ENCODE results near the gene LIMS3.
"Not testable (repeated sequence)": the region's sequence is repeated elsewhere in the genome, so short reads cannot be mapped to it uniquely, and the experiment has no call there.

DNA sequence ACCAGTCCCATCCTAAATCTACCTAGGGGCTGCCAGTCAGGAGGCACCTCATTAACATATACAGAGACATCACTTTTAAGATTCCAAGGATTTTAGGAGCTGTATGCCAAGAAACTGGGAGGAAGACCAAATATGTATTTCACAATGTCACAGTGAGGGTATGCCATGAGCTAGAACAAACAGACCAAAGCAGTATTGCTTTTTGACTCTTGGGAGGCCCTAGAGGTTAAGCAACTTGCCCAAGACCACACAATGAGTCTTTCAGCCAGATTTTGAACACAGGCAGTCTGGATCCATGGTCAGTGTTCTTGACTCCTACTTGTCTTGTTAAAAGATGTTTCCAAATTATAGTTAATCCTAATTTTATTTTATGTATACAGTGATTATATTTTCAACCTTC, 12.3 kb downstream of the LIMS3 start:
- not testable (repeated sequence) for TF ChIP-seq TAF1 (IDR thresholded peaks at IDR 0.05; ENCODE audit: low read depth)
- TF ChIP-seq, protein P1, sequence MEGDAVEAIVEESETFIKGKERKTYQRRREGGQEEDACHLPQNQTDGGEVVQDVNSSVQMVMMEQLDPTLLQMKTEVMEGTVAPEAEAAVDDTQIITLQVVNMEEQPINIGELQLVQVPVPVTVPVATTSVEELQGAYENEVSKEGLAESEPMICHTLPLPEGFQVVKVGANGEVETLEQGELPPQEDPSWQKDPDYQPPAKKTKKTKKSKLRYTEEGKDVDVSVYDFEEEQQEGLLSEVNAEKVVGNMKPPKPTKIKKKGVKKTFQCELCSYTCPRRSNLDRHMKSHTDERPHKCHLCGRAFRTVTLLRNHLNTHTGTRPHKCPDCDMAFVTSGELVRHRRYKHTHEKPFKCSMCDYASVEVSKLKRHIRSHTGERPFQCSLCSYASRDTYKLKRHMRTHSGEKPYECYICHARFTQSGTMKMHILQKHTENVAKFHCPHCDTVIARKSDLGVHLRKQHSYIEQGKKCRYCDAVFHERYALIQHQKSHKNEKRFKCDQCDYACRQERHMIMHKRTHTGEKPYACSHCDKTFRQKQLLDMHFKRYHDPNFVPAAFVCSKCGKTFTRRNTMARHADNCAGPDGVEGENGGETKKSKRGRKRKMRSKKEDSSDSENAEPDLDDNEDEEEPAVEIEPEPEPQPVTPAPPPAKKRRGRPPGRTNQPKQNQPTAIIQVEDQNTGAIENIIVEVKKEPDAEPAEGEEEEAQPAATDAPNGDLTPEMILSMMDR (IDR thresholded peaks at IDR 0.05; ENCODE audit: poor library complexity, severe bottlenecking), result not testable (repeated sequence)

All from neural cell (in vitro differentiated cells).